ENCODE results near the gene NME7. TPM values are rescaled to one million over a fixed set of nuclear protein-coding genes. Genes with fewer than 3 reads are reported as not detected.

NME7 gene
- polyA plus RNA-seq, 1 of the 3 experiments (the other 2 are of a cell fraction), result 13.7 TPM

DNA sequence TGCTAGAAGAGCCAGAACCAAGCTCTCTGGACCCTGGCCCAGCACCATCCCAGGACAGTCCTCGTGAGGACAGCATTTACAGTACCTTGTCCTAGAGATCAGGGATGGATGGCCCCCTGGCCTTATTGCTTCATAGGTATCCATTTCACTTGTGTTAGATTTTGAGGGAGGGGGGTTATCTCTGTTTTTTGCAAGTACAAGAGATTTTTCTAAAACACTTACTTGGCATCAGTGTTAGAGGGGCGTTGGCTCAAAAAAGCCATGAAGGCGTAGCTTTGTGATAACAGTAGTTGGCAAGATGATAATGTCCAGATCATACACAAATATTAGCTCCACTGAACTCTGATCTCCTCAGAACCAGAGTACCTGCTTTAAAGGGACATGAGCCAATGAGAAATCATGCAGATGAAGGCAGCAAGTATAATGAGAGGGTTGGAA is 266.9 kb downstream of the NME7 start:
- no peak overlapping the region for H3K4me2 ChIP-seq
- TF ChIP-seq CHD2 (IDR thresholded peaks at IDR 0.05; ENCODE audit: low read length, partially characterized antibody), result no peak
- TF ChIP-seq SMC3 (IDR thresholded peaks at IDR 0.05; ENCODE audit: low read depth, low read length), result no peak
- TF ChIP-seq RCOR1 (IDR thresholded peaks at IDR 0.05; ENCODE audit: low read length), result no peak
- TF ChIP-seq POLR2AphosphoS5 (IDR thresholded peaks at IDR 0.05; ENCODE audit: low read depth, low read length), result no peak
- TF ChIP-seq, protein P1, sequence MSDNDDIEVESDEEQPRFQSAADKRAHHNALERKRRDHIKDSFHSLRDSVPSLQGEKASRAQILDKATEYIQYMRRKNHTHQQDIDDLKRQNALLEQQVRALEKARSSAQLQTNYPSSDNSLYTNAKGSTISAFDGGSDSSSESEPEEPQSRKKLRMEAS (IDR thresholded peaks at IDR 0.05; ENCODE audit: low read depth), result no peak
- TF ChIP-seq, protein P2, sequence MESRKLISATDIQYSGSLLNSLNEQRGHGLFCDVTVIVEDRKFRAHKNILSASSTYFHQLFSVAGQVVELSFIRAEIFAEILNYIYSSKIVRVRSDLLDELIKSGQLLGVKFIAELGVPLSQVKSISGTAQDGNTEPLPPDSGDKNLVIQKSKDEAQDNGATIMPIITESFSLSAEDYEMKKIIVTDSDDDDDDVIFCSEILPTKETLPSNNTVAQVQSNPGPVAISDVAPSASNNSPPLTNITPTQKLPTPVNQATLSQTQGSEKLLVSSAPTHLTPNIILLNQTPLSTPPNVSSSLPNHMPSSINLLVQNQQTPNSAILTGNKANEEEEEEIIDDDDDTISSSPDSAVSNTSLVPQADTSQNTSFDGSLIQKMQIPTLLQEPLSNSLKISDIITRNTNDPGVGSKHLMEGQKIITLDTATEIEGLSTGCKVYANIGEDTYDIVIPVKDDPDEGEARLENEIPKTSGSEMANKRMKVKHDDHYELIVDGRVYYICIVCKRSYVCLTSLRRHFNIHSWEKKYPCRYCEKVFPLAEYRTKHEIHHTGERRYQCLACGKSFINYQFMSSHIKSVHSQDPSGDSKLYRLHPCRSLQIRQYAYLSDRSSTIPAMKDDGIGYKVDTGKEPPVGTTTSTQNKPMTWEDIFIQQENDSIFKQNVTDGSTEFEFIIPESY (IDR thresholded peaks at IDR 0.05; ENCODE audit: borderline replicate concordance, low read depth), result no peak
- no peak for TF ChIP-seq NFIC (IDR thresholded peaks at IDR 0.05; ENCODE audit: borderline replicate concordance)
- TF ChIP-seq, protein P3, sequence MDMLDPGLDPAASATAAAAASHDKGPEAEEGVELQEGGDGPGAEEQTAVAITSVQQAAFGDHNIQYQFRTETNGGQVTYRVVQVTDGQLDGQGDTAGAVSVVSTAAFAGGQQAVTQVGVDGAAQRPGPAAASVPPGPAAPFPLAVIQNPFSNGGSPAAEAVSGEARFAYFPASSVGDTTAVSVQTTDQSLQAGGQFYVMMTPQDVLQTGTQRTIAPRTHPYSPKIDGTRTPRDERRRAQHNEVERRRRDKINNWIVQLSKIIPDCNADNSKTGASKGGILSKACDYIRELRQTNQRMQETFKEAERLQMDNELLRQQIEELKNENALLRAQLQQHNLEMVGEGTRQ (IDR thresholded peaks at IDR 0.05; ENCODE audit: borderline replicate concordance, low read depth, low read length), result no peak
- no peak for TF ChIP-seq YY1 (IDR thresholded peaks at IDR 0.05; ENCODE audit: low read depth)
- TF ChIP-seq, protein P4, sequence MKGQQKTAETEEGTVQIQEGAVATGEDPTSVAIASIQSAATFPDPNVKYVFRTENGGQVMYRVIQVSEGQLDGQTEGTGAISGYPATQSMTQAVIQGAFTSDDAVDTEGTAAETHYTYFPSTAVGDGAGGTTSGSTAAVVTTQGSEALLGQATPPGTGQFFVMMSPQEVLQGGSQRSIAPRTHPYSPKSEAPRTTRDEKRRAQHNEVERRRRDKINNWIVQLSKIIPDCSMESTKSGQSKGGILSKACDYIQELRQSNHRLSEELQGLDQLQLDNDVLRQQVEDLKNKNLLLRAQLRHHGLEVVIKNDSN (IDR thresholded peaks at IDR 0.05; ENCODE audit: borderline replicate concordance, low read depth), result no peak
- no peak for TF ChIP-seq FOSL2 (IDR thresholded peaks at IDR 0.05; ENCODE audit: borderline replicate concordance, low read depth)
- TF ChIP-seq, protein P5, sequence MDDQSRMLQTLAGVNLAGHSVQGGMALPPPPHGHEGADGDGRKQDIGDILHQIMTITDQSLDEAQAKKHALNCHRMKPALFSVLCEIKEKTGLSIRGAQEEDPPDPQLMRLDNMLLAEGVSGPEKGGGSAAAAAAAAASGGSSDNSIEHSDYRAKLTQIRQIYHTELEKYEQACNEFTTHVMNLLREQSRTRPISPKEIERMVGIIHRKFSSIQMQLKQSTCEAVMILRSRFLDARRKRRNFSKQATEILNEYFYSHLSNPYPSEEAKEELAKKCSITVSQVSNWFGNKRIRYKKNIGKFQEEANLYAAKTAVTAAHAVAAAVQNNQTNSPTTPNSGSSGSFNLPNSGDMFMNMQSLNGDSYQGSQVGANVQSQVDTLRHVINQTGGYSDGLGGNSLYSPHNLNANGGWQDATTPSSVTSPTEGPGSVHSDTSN (IDR thresholded peaks at IDR 0.05), result no peak
- TF ChIP-seq TEAD4 (IDR thresholded peaks at IDR 0.05; ENCODE audit: borderline replicate concordance, insufficient read depth), result no peak
- TF ChIP-seq, protein P6, sequence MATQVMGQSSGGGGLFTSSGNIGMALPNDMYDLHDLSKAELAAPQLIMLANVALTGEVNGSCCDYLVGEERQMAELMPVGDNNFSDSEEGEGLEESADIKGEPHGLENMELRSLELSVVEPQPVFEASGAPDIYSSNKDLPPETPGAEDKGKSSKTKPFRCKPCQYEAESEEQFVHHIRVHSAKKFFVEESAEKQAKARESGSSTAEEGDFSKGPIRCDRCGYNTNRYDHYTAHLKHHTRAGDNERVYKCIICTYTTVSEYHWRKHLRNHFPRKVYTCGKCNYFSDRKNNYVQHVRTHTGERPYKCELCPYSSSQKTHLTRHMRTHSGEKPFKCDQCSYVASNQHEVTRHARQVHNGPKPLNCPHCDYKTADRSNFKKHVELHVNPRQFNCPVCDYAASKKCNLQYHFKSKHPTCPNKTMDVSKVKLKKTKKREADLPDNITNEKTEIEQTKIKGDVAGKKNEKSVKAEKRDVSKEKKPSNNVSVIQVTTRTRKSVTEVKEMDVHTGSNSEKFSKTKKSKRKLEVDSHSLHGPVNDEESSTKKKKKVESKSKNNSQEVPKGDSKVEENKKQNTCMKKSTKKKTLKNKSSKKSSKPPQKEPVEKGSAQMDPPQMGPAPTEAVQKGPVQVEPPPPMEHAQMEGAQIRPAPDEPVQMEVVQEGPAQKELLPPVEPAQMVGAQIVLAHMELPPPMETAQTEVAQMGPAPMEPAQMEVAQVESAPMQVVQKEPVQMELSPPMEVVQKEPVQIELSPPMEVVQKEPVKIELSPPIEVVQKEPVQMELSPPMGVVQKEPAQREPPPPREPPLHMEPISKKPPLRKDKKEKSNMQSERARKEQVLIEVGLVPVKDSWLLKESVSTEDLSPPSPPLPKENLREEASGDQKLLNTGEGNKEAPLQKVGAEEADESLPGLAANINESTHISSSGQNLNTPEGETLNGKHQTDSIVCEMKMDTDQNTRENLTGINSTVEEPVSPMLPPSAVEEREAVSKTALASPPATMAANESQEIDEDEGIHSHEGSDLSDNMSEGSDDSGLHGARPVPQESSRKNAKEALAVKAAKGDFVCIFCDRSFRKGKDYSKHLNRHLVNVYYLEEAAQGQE (IDR thresholded peaks at IDR 0.05; ENCODE audit: low read depth, low read length), result no peak
- TF ChIP-seq MEF2A (IDR thresholded peaks at IDR 0.05; ENCODE audit: borderline replicate concordance, low read depth), result no peak
- no peak for TF ChIP-seq MXI1 (IDR thresholded peaks at IDR 0.05; ENCODE audit: low read depth, low read length)
- no peak overlapping the region for H3K4me3 ChIP-seq (ENCODE audit: low read depth in 2 of 2, low read length in 1 of 2)
- no peak overlapping the region for H3K27ac ChIP-seq (ENCODE audit: low read depth in 2 of 2, low read length in 1 of 2)
- no peak overlapping the region for H3K9ac ChIP-seq
- H3K9me2 ChIP-seq, result no peaks in the 10 kb centered on the region
- H3K79me2 ChIP-seq (ENCODE audit: insufficient read depth), result no peaks in the 10 kb centered on the region
- H3F3A ChIP-seq (replicated peaks; ENCODE audit: insufficient read depth), result peaks cover 6% of the 10 kb centered on the region
- CTCF ChIA-PET, result interaction anchor here (0.9 to 1.8 kb wide), 3 partner anchors 10 to 758 kb away, joined by 3 to 5 read pairs (median 4); no protein-coding TSS in a partner anchor
- no peak overlapping the region for H2AFZ ChIP-seq (ENCODE audit: low read depth)
- no peaks in the 10 kb centered on the region for H3K36me3 ChIP-seq (replicated peaks in 1 of 2; ENCODE audit: control insufficient read depth in 1 of 2, insufficient read depth in 2 of 2, low read length in 1 of 2)
- POLR2A ChIA-PET, result no interaction called here
- H3K4me1 ChIP-seq (ENCODE audit: control insufficient read depth in 1 of 2, insufficient read depth in 2 of 2, low read depth in 1 of 2, low read length in 1 of 2), result peaks cover 18 to 35% of the 10 kb centered on the region in 2 experiments; a peak in 3 of 4 replicates
- 91% methylated on average over 3 of the region's 3 CpGs for WGBS (ENCODE audit: low lambda C conversion rate)
- H3K27me3 ChIP-seq (ENCODE audit: insufficient read depth), result no peaks in the 10 kb centered on the region
- H3K9me3 ChIP-seq, result no peaks in the 10 kb centered on the region
- H4K20me1 ChIP-seq (ENCODE audit: insufficient read depth), result no peaks in the 10 kb centered on the region
- no peak for DNase-seq

All from SK-N-SH (cell line).